Measurements from ENCODE around the gene WNT1. TPM values are rescaled to one million over a fixed set of nuclear protein-coding genes. Genes with fewer than 3 reads are reported as not detected.

Gene WNT1
- total RNA-seq, 1 experiment from 2014 or later = not detected

GRCh38 chr12:48952691-48953090 is 25.4 kb upstream of the WNT1 start:
- Histone ChIP-seq H3K79me1 (ENCODE audit: insufficient read depth, low read depth, low read length, poor library complexity, severe bottlenecking) (peaks cover 3% of the 10 kb centered on the region), H4K8ac (replicated peaks; ENCODE audit: insufficient read length, low read depth, low read length) (no peak overlapping the region), H4K5ac (ENCODE audit: insufficient read length, low read depth, low read length) (no peak overlapping the region), H2BK20ac (ENCODE audit: low read depth, low read length, poor library complexity, severe bottlenecking) (no peak overlapping the region), H3K4ac (ENCODE audit: low read depth, low read length) (no peak overlapping the region), H4K91ac (ENCODE audit: insufficient read length, low read depth, low read length) (no peak overlapping the region), H2BK15ac (ENCODE audit: low read depth, low read length) (no peak overlapping the region), H3K56ac (ENCODE audit: insufficient read length, low read depth, low read length) (no peak overlapping the region), H3K23me2 (ENCODE audit: insufficient read length, low read depth, low read length, poor library complexity, severe bottlenecking) (peaks cover 7% of the 10 kb centered on the region), H3K4me1 (ENCODE audit: insufficient read depth, low read length) (no peaks in the 10 kb centered on the region), H2BK5ac (ENCODE audit: insufficient read length, low read length) (no peak overlapping the region), H3K4me2 (ENCODE audit: insufficient read depth, insufficient read length, low read length) (no peak overlapping the region), H2BK12ac (ENCODE audit: insufficient read length, low read depth, low read length) (no peak overlapping the region), H2BK120ac (ENCODE audit: low read depth, low read length, poor library complexity, severe bottlenecking) (no peak overlapping the region), H3K9me3 (ENCODE audit: control insufficient read depth, low read depth, low read length) (no peaks in the 10 kb centered on the region), H3K9ac (ENCODE audit: extremely low read depth, insufficient read length, low read length) (no peak overlapping the region), H3T11ph (ENCODE audit: low read length) (no peak overlapping the region), H2AFZ (ENCODE audit: low read length) (no peak overlapping the region), H2AK5ac (ENCODE audit: insufficient read length, low read length) (no peak overlapping the region), H3K23ac (ENCODE audit: insufficient read length, low read depth, low read length) (no peak overlapping the region), H3K18ac (ENCODE audit: insufficient read length, low read depth, low read length) (no peak overlapping the region), H3K27me3 (ENCODE audit: insufficient read depth, low read length) (no peaks in the 10 kb centered on the region), H3K14ac (ENCODE audit: insufficient read depth, low read length) (no peak overlapping the region), H3K27ac (ENCODE audit: insufficient read length, low read depth, low read length) (no peak overlapping the region), H3K79me2 (ENCODE audit: insufficient read depth, low read length) (peaks cover 41% of the 10 kb centered on the region; the same call in 1 of the 2 replicates), H4K20me1 (ENCODE audit: control insufficient read depth, insufficient read depth, insufficient read length) (no peaks in the 10 kb centered on the region)
- DNase-seq = no peak
- Mint-ChIP-seq H3K9me3 (no peaks in the 10 kb centered on the region), H3K36me3 (ENCODE audit: insufficient read depth in 1 of 3, low read depth in 3 of 3) (peaks cover 8 to 64% (median 38%) of the 10 kb centered on the region in 3 experiments; a peak in 6 of 7 replicates), H3K4me3 (no peak overlapping the region), H3K4me1 (peaks cover 18 to 21% of the 10 kb centered on the region in 2 experiments), H3K27me3 (ENCODE audit: low read depth) (no peaks in the 10 kb centered on the region), H3K27ac (no peak overlapping the region; a peak in 1 of 7 replicates)
- WGBS (ENCODE audit: extremely low coverage, insufficient read length, low lambda C conversion rate) = no CpG with 5 or more reads among the region's 4 CpGs
- TF ChIP-seq CTCF (conservative IDR thresholded peaks at IDR 0.05) = no peak

All from H9 (cell line).